HepG2 (cell line): ENCODE results near the gene SAYSD1. TPM values are rescaled to one million over a fixed set of nuclear protein-coding genes. Genes with fewer than 3 reads are reported as not detected.

Source experiments
- AKAP8 ChIP-seq: sonication (generic); formaldehyde crosslinking; IDR thresholded peaks from 2 replicates; pipeline ENCODE4 v1.5.1; 2020; ENCODE audit warnings: mild to moderate bottlenecking, missing genetic modification reagents
- AKNA ChIP-seq: sonication (generic); formaldehyde crosslinking; IDR thresholded peaks from 2 replicates; pipeline ENCODE4 v1.4.0; 2020; ENCODE audit warnings: missing genetic modification reagents, borderline replicate concordance
- HIVEP1 ChIP-seq: sonication (generic); formaldehyde crosslinking; IDR thresholded peaks from 2 replicates; pipeline ENCODE4 v1.4.0; 2020; ENCODE audit warnings: mild to moderate bottlenecking, missing genetic modification reagents
- KIAA2018 ChIP-seq: sonication (generic); formaldehyde crosslinking; IDR thresholded peaks from 2 replicates; pipeline ENCODE4 v1.5.0; 2020; ENCODE audit warnings: mild to moderate bottlenecking, missing genetic modification reagents, borderline replicate concordance
- PITX1 ChIP-seq: sonication (generic); formaldehyde crosslinking; IDR thresholded peaks from 2 replicates; pipeline ENCODE4 v1.5.1; 2020; ENCODE audit warnings: mild to moderate bottlenecking, missing genetic modification reagents
- RFXANK ChIP-seq: IDR thresholded peaks from 2 replicates; pipeline ENCODE4 v1.6.1; 2016
- RORA ChIP-seq: sonication (generic); formaldehyde crosslinking; IDR thresholded peaks from 2 replicates; pipeline ENCODE4 v1.5.0; 2020; ENCODE audit warnings: mild to moderate bottlenecking, missing genetic modification reagents, moderate library complexity
- TP53 ChIP-seq: sonication (generic); formaldehyde crosslinking; conservative IDR thresholded peaks from 2 replicates; pipeline ENCODE4 v1.4.0; 2020; ENCODE audit warnings: missing genetic modification reagents
- ZBTB49 ChIP-seq: sonication (generic); formaldehyde crosslinking; IDR thresholded peaks from 2 replicates; pipeline ENCODE4 v1.4.0; 2020; ENCODE audit warnings: missing genetic modification reagents, borderline replicate concordance
- ZBTB7A ChIP-seq: sonication (generic); formaldehyde crosslinking; IDR thresholded peaks from 2 replicates; pipeline ENCODE4 v1.8.0; 2022; ENCODE audit warnings: mild to moderate bottlenecking, missing genetic modification reagents
- ZNF18 ChIP-seq: sonication (generic); formaldehyde crosslinking; IDR thresholded peaks from 2 replicates; pipeline ENCODE4 v1.8.0; 2022; ENCODE audit warnings: mild to moderate bottlenecking, missing genetic modification reagents; ENCODE audit not compliant: insufficient replicate concordance
- ZNF83 ChIP-seq: sonication (generic); formaldehyde crosslinking; IDR thresholded peaks from 2 replicates; pipeline ENCODE4 v1.4.0; 2020; ENCODE audit warnings: missing genetic modification reagents, mild to moderate bottlenecking, borderline replicate concordance
- ZSCAN21 ChIP-seq: sonication (generic); formaldehyde crosslinking; IDR thresholded peaks from 2 replicates; pipeline ENCODE4 v1.8.0; 2022; ENCODE audit warnings: mild to moderate bottlenecking, missing genetic modification reagents, moderate library complexity, borderline replicate concordance
- polyA plus RNA-seq, 8 experiments: library from polyadenylated mRNA; depleted of rRNA in 3 of 8; stranded (reverse) in 7 of 8; unstranded in 1 of 8; fragments of >200 nt; fragmentation: Illumina TruSeq in 4 of 8; extraction: Trizol in 4 of 8; gene quantifications; 2 replicates each; pipeline versions ENCODE4 v1.2.1 to v1.2.3, GENCODE V29; 2011 to 2016; ENCODE audit warnings: low read depth in 4 of 8, missing spikeins in 1 of 8, mixed read lengths in 1 of 8; ENCODE audit not compliant: insufficient read depth in 1 of 8
- total RNA-seq, 5 experiments: library from RNA; depleted of rRNA; stranded (reverse); fragments of >200 nt; fragmentation: Illumina TruSeq; extraction: Trizol; gene quantifications; 2 replicates each; pipeline ENCODE4 v1.2.3, GENCODE V29; 2016; ENCODE audit warnings: low read depth in 1 of 5

Gene SAYSD1
- total and polyA plus RNA-seq, 2 of the 13 experiments (the other 11 are each of a cell fraction or from before 2014, with no cell fraction given): 10.1 to 16.0 TPM

- TF ChIP-seq KIAA2018 (no peak), ZBTB7A (CRISPR knock-in tag) (no peak), ZSCAN21 (CRISPR knock-in tag) (no peak), RFXANK (no peak), ZBTB49 (CRISPR knock-in tag) (peak; percentile 91; the same call in 1 of the 2 replicates), AKAP8 (CRISPR knock-in tag) (no peak), ZNF83 (CRISPR knock-in tag) (no peak), ZNF18 (CRISPR knock-in tag) (no peak), PITX1 (no peak), AKNA (0 out of 2 replicates have a peak, but pooled peaks have one; percentile 76), TP53 (CRISPR knock-in tag) (no peak), RORA (CRISPR knock-in tag) (no peak), HIVEP1 (CRISPR knock-in tag) (no peak)
Measured at GRCh38 chr6:39137245-39137644, 22.3 kb upstream of the SAYSD1 start (continued).
